IMR-90 (cell line): ENCODE data around the gene ZCCHC14. TPM values are rescaled to one million over a fixed set of nuclear protein-coding genes. Genes with fewer than 3 reads are reported as not detected.
A peak's percentile ranks its signal among the peaks of the same experiment; 100 is the strongest.
"Not testable (repeated sequence)": the region's sequence is repeated elsewhere in the genome, so short reads cannot be mapped to it uniquely, and the experiment has no call there.

Experiments used
- ATAC-seq: fragments of 200-7000 bp; cut with Tn5 transposase; 2 replicates; pipeline ENCODE4 v1.9.1; 2020; ENCODE audit warnings: low read depth, mild to moderate bottlenecking, moderate library complexity
- BruUV-seq: library from RNA; stranded (reverse); fragments of 400-500 nt; replicated peaks from 2 replicates; lab custom pipeline; 2021; lab: Mats Ljungman, UMichigan
- CTCF ChIA-PET: fragments of 300-600 bp; formaldehyde crosslinking; extraction: SDS; loops from one replicate; lab custom pipeline; 2021; ENCODE audit warnings: antibody characterized with exemption; lab: Yijun Ruan, JAX
- POLR2A ChIA-PET: fragments of 300-600 bp; sonication (Branson Sonifier 250); formaldehyde crosslinking; loops from one replicate; lab custom pipeline; 2022; ENCODE audit warnings: antibody characterized with exemption; ENCODE audit not compliant: unreplicated experiment; lab: Charles Lee
- DNase-seq: peaks from one replicate; pipeline ENCODE4 v3.0.0; 2013
- H2AFZ ChIP-seq: replicated peaks from 2 replicates; pipeline ENCODE3; 2013; ENCODE audit warnings: low read length, mild to moderate bottlenecking; ENCODE audit not compliant: poor library complexity
- H2AK5ac ChIP-seq: 2 replicates; pipeline ENCODE4 v1.6.1; 2013; ENCODE audit warnings: low read depth, low read length, inconsistent platforms
- H2AK9ac ChIP-seq: replicated peaks from 2 replicates; pipeline ENCODE3; 2013; ENCODE audit warnings: mild to moderate bottlenecking, low read depth, low read length, moderate library complexity; ENCODE audit not compliant: poor library complexity
- H2BK120ac ChIP-seq: 2 replicates; pipeline ENCODE4 v1.6.1; 2013; ENCODE audit warnings: low read depth, low read length, inconsistent platforms
- H2BK15ac ChIP-seq: 3 replicates; pipeline ENCODE4 v1.6.1; 2013; ENCODE audit warnings: low read depth, low read length, inconsistent platforms
- H2BK20ac ChIP-seq: 2 replicates; pipeline ENCODE4 v1.6.1; 2013; ENCODE audit warnings: low read depth, mild to moderate bottlenecking, inconsistent platforms, low read length, moderate library complexity
- H2BK5ac ChIP-seq: 2 replicates; pipeline ENCODE4 v1.6.1; 2013; ENCODE audit warnings: mild to moderate bottlenecking, low read depth, low read length, inconsistent platforms; ENCODE audit not compliant: poor library complexity, severe bottlenecking
- H3K14ac ChIP-seq: replicated peaks from 2 replicates; pipeline ENCODE4 v1.6.1; 2013; ENCODE audit warnings: low read depth, low read length, inconsistent platforms
- H3K18ac ChIP-seq: 2 replicates; pipeline ENCODE4 v1.6.1; 2013; ENCODE audit warnings: low read depth, low read length, control low read depth
- H3K23ac ChIP-seq: 2 replicates; pipeline ENCODE4 v1.6.1; 2013; ENCODE audit warnings: low read depth, low read length, inconsistent platforms
- H3K27ac ChIP-seq: 2 replicates; pipeline ENCODE4 v1.5.1; 2013; ENCODE audit warnings: mild to moderate bottlenecking, control low read depth, low read length; ENCODE audit not compliant: insufficient read depth
- H3K27me3 ChIP-seq: 2 replicates; pipeline ENCODE4 v1.6.1; 2013; ENCODE audit warnings: low read length; ENCODE audit not compliant: control insufficient read depth, insufficient read depth
- H3K36me3 ChIP-seq: 2 replicates; pipeline ENCODE4 v1.6.1; 2013; ENCODE audit warnings: low read length, mixed read lengths; ENCODE audit not compliant: control insufficient read depth, insufficient read depth
- H3K4ac ChIP-seq: 2 replicates; pipeline ENCODE4 v1.6.1; 2013; ENCODE audit warnings: low read depth, low read length, inconsistent platforms
- H3K4me1 ChIP-seq: 2 replicates; pipeline ENCODE4 v1.6.1; 2013; ENCODE audit warnings: low read length, mixed read lengths; ENCODE audit not compliant: control insufficient read depth, insufficient read depth
- H3K4me2 ChIP-seq: 2 replicates; pipeline ENCODE4 v1.6.1; 2013; ENCODE audit warnings: low read depth, mild to moderate bottlenecking, control low read depth, low read length, moderate library complexity
- H3K4me3 ChIP-seq: 2 replicates; pipeline ENCODE4 v1.5.1; 2013; ENCODE audit warnings: low read depth, mild to moderate bottlenecking, control low read depth, low read length, moderate library complexity; ENCODE audit not compliant: insufficient read depth
- H3K56ac ChIP-seq: 2 replicates; pipeline ENCODE4 v1.6.1; 2013; ENCODE audit warnings: low read length, inconsistent platforms; ENCODE audit not compliant: insufficient read depth; ENCODE audit errors: extremely low read depth
- H3K79me1 ChIP-seq, 2 experiments: 2 replicates each; pipeline ENCODE4 v1.6.1; 2013; ENCODE audit warnings: low read length in 2 of 2, inconsistent platforms in 1 of 2, low read depth in 1 of 2
- H3K9ac ChIP-seq: 2 replicates; pipeline ENCODE4 v1.6.1; 2013; ENCODE audit warnings: low read depth, low read length, control low read depth
- H3K9me1 ChIP-seq: 2 replicates; pipeline ENCODE4 v1.6.1; 2013; ENCODE audit warnings: low read length, inconsistent platforms; ENCODE audit not compliant: insufficient read depth
- H3K9me3 ChIP-seq: 2 replicates; pipeline ENCODE4 v1.6.1; 2013; ENCODE audit warnings: low read length; ENCODE audit not compliant: control insufficient read depth, insufficient read depth
- H4K20me1 ChIP-seq: 2 replicates; pipeline ENCODE4 v1.6.1; 2013; ENCODE audit warnings: low read length, inconsistent platforms; ENCODE audit not compliant: insufficient read depth
- H4K5ac ChIP-seq: 2 replicates; pipeline ENCODE4 v1.6.1; 2013; ENCODE audit warnings: mild to moderate bottlenecking, low read depth, low read length, control low read depth
- H4K8ac ChIP-seq, 2 experiments: 2 replicates each; pipeline ENCODE4 v1.6.1; 2013; ENCODE audit warnings: low read depth in 2 of 2, low read length in 2 of 2, control low read depth in 1 of 2, inconsistent platforms in 1 of 2
- H4K91ac ChIP-seq: 2 replicates; pipeline ENCODE4 v1.6.1; 2013; ENCODE audit warnings: low read depth, low read length, inconsistent platforms; ENCODE audit not compliant: insufficient read depth
- WGBS, 2 experiments: methylation state at CpG; one replicate each; pipeline versions ENCODE4 v1.1.5 to v1.1.7; 2013; ENCODE audit warnings: missing lambda C conversion rate in 2 of 2; ENCODE audit not compliant: insufficient read length in 1 of 2; ENCODE audit errors: extremely low coverage in 2 of 2; 5-methylcytosine and 5-hydroxymethylcytosine counted together
- dilution Hi-C: fragments of 300-500 bp; cut with HindIII; formaldehyde crosslinking; loops from one replicate; pipeline ENCODE4 v1.14.3; 2018; ENCODE audit warnings: low sequenced_read_pairs; ENCODE audit not compliant: unreplicated experiment
- in situ Hi-C: fragments of 300-500 bp; cut with MboI; formaldehyde crosslinking; loops from 3 replicates; pipeline ENCODE4 v1.14.3; 2019; ENCODE audit warnings: low sequenced_read_pairs, inconsistent platforms, mixed read lengths
- intact Hi-C: fragments of 100-400 bp; cut with micrococcal nuclease; formaldehyde crosslinking; loops from 2 replicates; pipeline ENCODE4 v1.10.0; 2022
- polyA plus RNA-seq, 3 experiments: library from polyadenylated mRNA; depleted of rRNA; stranded (reverse); fragments of >200 nt; gene quantifications; 2 replicates each; pipeline ENCODE4 v1.2.3, GENCODE V29; 2012; ENCODE audit warnings: low replicate concordance in 1 of 3
- total RNA-seq: library from RNA; depleted of rRNA; stranded (reverse); fragments of >200 nt; gene quantifications from 2 replicates; pipeline ENCODE4 v1.2.3, GENCODE V29; 2012

Gene ZCCHC14
- total and polyA plus RNA-seq, 2 of the 4 experiments (the other 2 are of a cell fraction), result 2.5 to 5.3 TPM

DNA sequence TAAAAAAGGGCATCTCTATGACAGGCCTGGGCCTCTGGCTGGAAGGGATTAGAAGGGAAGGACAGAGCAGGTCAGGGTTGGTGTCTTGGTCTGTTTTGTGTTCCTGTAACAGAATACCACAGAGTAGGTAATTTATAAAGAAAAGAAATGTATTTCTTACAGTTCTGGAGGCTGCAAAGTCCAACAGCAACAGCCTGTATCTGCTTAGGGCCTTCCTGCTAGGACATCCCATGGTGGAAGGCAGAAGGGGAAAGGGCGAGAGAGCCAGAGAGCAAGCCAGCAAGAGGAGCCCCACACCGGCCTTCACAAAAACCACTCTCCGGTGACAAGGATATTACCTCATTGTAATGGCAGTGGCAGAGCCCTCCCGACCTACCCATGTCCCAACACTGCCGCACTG, 11.1 kb downstream of the ZCCHC14 start:
- DNase-seq, H3K23ac ChIP-seq, H2BK5ac ChIP-seq, H2AK5ac ChIP-seq, intact Hi-C loops, H3K56ac ChIP-seq, H3K9me3 ChIP-seq, H3K36me3 ChIP-seq, H2AFZ ChIP-seq, H3K4me3 ChIP-seq, H3K27ac ChIP-seq, dilution Hi-C loops, POLR2A ChIA-PET, H2AK9ac ChIP-seq, H3K4me2 ChIP-seq, H2BK15ac ChIP-seq, H4K91ac ChIP-seq, H4K5ac ChIP-seq, H4K8ac ChIP-seq, H2BK120ac ChIP-seq, ATAC-seq, BruUV-seq, CTCF ChIA-PET, H3K4ac ChIP-seq, H2BK20ac ChIP-seq, H3K9ac ChIP-seq, H3K18ac ChIP-seq, H3K27me3 ChIP-seq, in situ Hi-C loops: not testable (repeated sequence)
- Histone ChIP-seq H3K4me1 (peaks cover 11% of the 10 kb centered on the region), H3K14ac (0 out of 2 replicates have a peak overlapping the region, but pooled peaks have one; percentile 41), H3K9me1 (peaks cover 20% of the 10 kb centered on the region), H3K79me1 (peaks cover 27 to 65% of the 10 kb centered on the region in 2 experiments), H4K20me1 (peaks cover 55% of the 10 kb centered on the region)
- WGBS, 2 experiments, result no CpG with 5 or more reads among the region's 5 CpGs

DNA sequence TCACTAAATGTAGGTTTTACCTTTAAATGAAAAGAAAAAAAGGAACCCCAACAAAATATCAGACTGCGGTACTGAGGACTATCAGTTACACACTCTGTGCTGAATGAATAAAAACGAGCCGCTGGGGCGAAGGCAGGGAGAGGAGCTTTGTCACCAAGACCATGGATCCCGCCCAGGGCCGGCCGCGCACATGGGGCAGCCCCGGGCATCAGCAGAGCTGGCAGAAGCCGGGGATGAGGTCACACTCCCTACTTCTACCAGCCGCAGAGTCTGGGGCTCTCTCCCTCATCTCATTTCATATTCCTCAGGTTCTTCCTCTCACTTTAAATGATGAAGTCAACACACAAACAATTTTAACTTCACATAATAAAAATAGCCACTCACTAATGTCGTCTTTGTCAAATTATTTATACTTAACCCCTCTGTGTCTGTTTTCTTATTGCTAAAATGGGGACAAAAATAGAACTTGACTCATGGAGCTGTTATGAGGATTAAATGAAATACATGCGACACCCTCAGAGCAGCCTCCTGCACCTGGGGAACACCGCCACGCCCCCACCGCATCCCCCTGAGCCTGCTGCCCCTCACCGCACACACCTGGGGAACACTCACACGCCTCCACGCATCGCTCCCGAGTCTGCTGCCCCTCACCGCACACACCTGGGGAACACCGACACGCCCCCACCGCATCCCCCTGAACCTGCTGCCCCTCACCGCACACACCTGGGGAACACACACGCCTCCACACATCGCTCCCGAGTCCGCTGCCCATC, 15.4 kb downstream of the ZCCHC14 start:
- WGBS, 2 experiments, result 100% methylated on average over 2 of the region's 30 CpGs; no CpG with 5 or more reads in 1 of the 2 experiments
- H3K56ac ChIP-seq, intact Hi-C loops, H2BK120ac ChIP-seq, H3K4ac ChIP-seq, H2AK9ac ChIP-seq, ATAC-seq, BruUV-seq, H2AFZ ChIP-seq, H3K4me2 ChIP-seq, in situ Hi-C loops, H4K8ac ChIP-seq, H3K14ac ChIP-seq, H2BK20ac ChIP-seq, H2BK5ac ChIP-seq, H3K27ac ChIP-seq, H4K5ac ChIP-seq, H4K91ac ChIP-seq, H3K27me3 ChIP-seq, H3K23ac ChIP-seq, POLR2A ChIA-PET, H3K18ac ChIP-seq, H2AK5ac ChIP-seq, H3K9ac ChIP-seq, H3K9me3 ChIP-seq, CTCF ChIA-PET, H3K36me3 ChIP-seq, DNase-seq, H2BK15ac ChIP-seq, dilution Hi-C loops, H3K4me3 ChIP-seq: not testable (repeated sequence)
- H3K4me1 ChIP-seq, result peaks cover 14% of the 10 kb centered on the region
- H4K20me1 ChIP-seq, result peaks cover 65% of the 10 kb centered on the region
- peaks cover 41 to 69% of the 10 kb centered on the region in 2 experiments for H3K79me1 ChIP-seq
- peaks cover 13% of the 10 kb centered on the region for H3K9me1 ChIP-seq
